ENCODE results near the gene ZFAND3.
"Not testable (repeated sequence)": the region's sequence is repeated elsewhere in the genome, so short reads cannot be mapped to it uniquely, and the experiment has no call there.

- TF ChIP-seq CTCF (conservative IDR thresholded peaks at IDR 0.05; ENCODE audit: low read length); EZH2phosphoT487 (IDR thresholded peaks at IDR 0.05; ENCODE audit: borderline replicate concordance, low read depth, low read length): not testable (repeated sequence)
Measured at GRCh38 chr6:37893734-37894133, 74.2 kb downstream of the ZFAND3 start.

All from OCI-LY7 (cell line).